ENCODE data around the gene PRM1.

- no peak for TF ChIP-seq CTCF (IDR thresholded peaks at IDR 0.05; ENCODE audit: low read depth, low read length, missing input control)
- no peak for TF ChIP-seq HNF4A (conservative IDR thresholded peaks at IDR 0.05)
- TF ChIP-seq, protein P1, sequence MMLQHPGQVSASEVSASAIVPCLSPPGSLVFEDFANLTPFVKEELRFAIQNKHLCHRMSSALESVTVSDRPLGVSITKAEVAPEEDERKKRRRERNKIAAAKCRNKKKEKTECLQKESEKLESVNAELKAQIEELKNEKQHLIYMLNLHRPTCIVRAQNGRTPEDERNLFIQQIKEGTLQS (IDR thresholded peaks at IDR 0.05) = no peak
- no peak for TF ChIP-seq MAX (IDR thresholded peaks at IDR 0.05)
- no peak for TF ChIP-seq REST (IDR thresholded peaks at IDR 0.05)
- no peak for TF ChIP-seq YY1 (IDR thresholded peaks at IDR 0.05)
- no peak for TF ChIP-seq EGR1 (IDR thresholded peaks at IDR 0.05; ENCODE audit: low read depth in 2 of 2)
- TF ChIP-seq RXRA (IDR thresholded peaks at IDR 0.05) = no peak
- TF ChIP-seq RAD21 (IDR thresholded peaks at IDR 0.05) = no peak
- TF ChIP-seq FOXA1 (IDR thresholded peaks at IDR 0.05) = no peak
- TF ChIP-seq GABPA (IDR thresholded peaks at IDR 0.05 in 1 of 2, conservative IDR thresholded peaks at IDR 0.05 in 1 of 2) = no peak
- no peak for TF ChIP-seq TAF1 (conservative IDR thresholded peaks at IDR 0.05)
Measured at GRCh38 chr16:11232852-11233726, 48.0 kb downstream of the PRM1 start.
